ENCODE measurements around the gene SCNM1. TPM values are rescaled to one million over a fixed set of nuclear protein-coding genes. Genes with fewer than 3 reads are reported as not detected.

Gene SCNM1
- total RNA-seq, 4 donors from 2014 or later = 18.7 to 32.0 (median 25.6) TPM

GRCh38 chr1:151146412-151147131, 19.4 kb upstream of the SCNM1 start, which contains the start of gene SEMA6C:
TSS of gene SEMA6C (minus strand) at chr1:151146631. CDS start at chr1:151142621, 4,010 bp downstream.
- Histone ChIP-seq H3K9me3 (no peaks in the 10 kb centered on the region), H3K27ac (peak within 1 kb of the TSS; percentile 9 to 93 (median 84)), H3K27me3 (no peaks in the 10 kb centered on the region), H3K4me3 (peak within 1 kb of the TSS; percentile 38 to 67), H3K4me1 (peaks cover 0 to 53% (median 26%) of the 10 kb centered on the region in 3 donors), H3K36me3 (peaks cover 0 to 8% of the 10 kb centered on the region in 2 donors)
- TF ChIP-seq POLR2AphosphoS5 (IDR thresholded peaks at IDR 0.05) (peak; percentile 78), POLR2A (IDR thresholded peaks at IDR 0.05) (peak; percentile 76 to 82), EP300 (IDR thresholded peaks at IDR 0.05) (no peak)
- TF ChIP-seq, protein P1, sequence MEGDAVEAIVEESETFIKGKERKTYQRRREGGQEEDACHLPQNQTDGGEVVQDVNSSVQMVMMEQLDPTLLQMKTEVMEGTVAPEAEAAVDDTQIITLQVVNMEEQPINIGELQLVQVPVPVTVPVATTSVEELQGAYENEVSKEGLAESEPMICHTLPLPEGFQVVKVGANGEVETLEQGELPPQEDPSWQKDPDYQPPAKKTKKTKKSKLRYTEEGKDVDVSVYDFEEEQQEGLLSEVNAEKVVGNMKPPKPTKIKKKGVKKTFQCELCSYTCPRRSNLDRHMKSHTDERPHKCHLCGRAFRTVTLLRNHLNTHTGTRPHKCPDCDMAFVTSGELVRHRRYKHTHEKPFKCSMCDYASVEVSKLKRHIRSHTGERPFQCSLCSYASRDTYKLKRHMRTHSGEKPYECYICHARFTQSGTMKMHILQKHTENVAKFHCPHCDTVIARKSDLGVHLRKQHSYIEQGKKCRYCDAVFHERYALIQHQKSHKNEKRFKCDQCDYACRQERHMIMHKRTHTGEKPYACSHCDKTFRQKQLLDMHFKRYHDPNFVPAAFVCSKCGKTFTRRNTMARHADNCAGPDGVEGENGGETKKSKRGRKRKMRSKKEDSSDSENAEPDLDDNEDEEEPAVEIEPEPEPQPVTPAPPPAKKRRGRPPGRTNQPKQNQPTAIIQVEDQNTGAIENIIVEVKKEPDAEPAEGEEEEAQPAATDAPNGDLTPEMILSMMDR (IDR thresholded peaks at IDR 0.05) = no peak
- 0 to 2% methylated on average over 8 to 11 of the region's 61 CpGs for WGBS, 2 donors (ENCODE audit: low coverage in 1 of 2)
- ATAC-seq = peak; percentile 98

GRCh38 chr1:151147132-151147503, 18.8 kb upstream of the SCNM1 start:
- Histone ChIP-seq H3K4me3 (peak overlapping the region; percentile 38 to 67), H3K4me1 (peaks cover 0 to 52% (median 26%) of the 10 kb centered on the region in 3 donors), H3K9me3 (no peaks in the 10 kb centered on the region), H3K27me3 (no peaks in the 10 kb centered on the region), H3K27ac (peak overlapping the region; percentile 9 to 93 (median 84)), H3K36me3 (peaks cover 0 to 5% of the 10 kb centered on the region in 2 donors)
- ATAC-seq = peak; percentile 10
- 4 to 17% methylated on average over 1 to 3 of the region's 7 CpGs for WGBS, 2 donors (ENCODE audit: low coverage in 1 of 2)
- TF ChIP-seq POLR2AphosphoS5 (IDR thresholded peaks at IDR 0.05) (no peak), POLR2A (IDR thresholded peaks at IDR 0.05) (no peak), EP300 (IDR thresholded peaks at IDR 0.05) (no peak)
- TF ChIP-seq, protein P1 (IDR thresholded peaks at IDR 0.05) = no peak

- no peaks in the 10 kb centered on the region for H3K9me3 ChIP-seq
- no peak for TF ChIP-seq POLR2AphosphoS5 (IDR thresholded peaks at IDR 0.05)
- TF ChIP-seq POLR2A (IDR thresholded peaks at IDR 0.05) = no peak
- TF ChIP-seq EP300 (IDR thresholded peaks at IDR 0.05) = no peak
- TF ChIP-seq, protein P1 (IDR thresholded peaks at IDR 0.05) = no peak
- H3K27me3 ChIP-seq = no peaks in the 10 kb centered on the region
- peak overlapping the region in 3 of 4 donors; percentile 82 to 93 (median 86) for H3K27ac ChIP-seq
- no peaks in the 10 kb centered on the region for H3K36me3 ChIP-seq
- peaks cover 0 to 46% (median 25%) of the 10 kb centered on the region in 3 donors for H3K4me1 ChIP-seq
- WGBS, 2 donors (ENCODE audit: low coverage in 1 of 2) = no CpG with 5 or more reads among the region's 2 CpGs
- ATAC-seq = no peak
- H3K4me3 ChIP-seq = no peak overlapping the region
Measured at GRCh38 chr1:151147665-151148064, 18.3 kb upstream of the SCNM1 start.

DNA sequence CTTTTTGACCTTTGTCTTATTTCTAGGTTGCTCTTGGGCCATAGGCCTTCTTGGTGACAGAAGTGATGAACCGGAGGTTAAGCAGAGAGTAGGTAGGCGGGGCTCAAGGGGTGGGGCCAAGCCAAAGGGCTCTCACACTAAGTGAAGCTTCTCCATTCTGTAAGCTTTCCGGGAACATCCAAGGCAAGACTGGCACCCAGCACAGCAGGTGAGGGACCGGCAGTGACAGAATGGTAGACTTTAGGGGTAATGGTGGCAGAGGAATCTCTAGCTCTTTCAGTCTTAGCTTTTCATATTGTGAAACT, 9.5 kb upstream of the SCNM1 start, which contains the start of gene TNFAIP8L2:
TNFAIP8L2 (plus strand) TSS at position 135 of the 305 bp plus-strand sequence. CDS start 2,049 bp downstream, outside the sequence.
- Histone ChIP-seq H3K4me3 (peak within 1 kb of the TSS in 1 of 2 donors; percentile 38), H3K36me3 (peaks cover 0 to 58% of the 10 kb centered on the region in 2 donors), H3K4me1 (peaks cover 0 to 25% (median 0%) of the 10 kb centered on the region in 3 donors), H3K9me3 (no peaks in the 10 kb centered on the region), H3K27ac (peak within 1 kb of the TSS in 2 of 4 donors; percentile 24 to 48), H3K27me3 (no peaks in the 10 kb centered on the region)
- no peak for TF ChIP-seq POLR2AphosphoS5 (IDR thresholded peaks at IDR 0.05)
- 66 to 90% methylated on average over 2 to 3 of the region's 4 CpGs for WGBS, 2 donors (ENCODE audit: low coverage in 1 of 2)
- no peak for ATAC-seq

DNA sequence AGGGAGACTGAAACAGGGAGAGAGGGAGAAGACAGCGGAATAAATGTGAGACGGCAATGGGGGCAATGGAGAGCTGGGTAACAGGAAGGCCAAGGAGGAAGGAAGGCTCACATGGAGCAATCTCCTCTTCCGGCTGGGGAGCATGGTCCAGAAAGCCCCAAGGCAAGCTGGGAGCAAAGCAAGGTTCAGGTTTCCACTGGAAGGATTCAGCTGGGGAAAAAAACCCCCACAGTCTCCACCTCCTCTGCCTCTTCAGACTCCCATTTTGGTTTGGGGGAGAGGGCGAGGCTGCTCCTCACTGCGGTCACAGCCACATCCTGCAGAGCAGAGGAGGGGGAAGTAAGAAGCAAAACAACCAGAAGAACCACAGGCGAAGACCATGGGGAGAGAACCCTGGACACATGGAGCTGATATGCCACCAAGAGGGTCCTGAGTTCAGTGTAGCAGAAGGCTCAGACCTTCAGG, 8.8 kb upstream of the SCNM1 start:
- no peak for ATAC-seq
- H3K4me1 ChIP-seq = peaks cover 0 to 27% (median 0%) of the 10 kb centered on the region in 3 donors
- no peak for TF ChIP-seq EP300 (IDR thresholded peaks at IDR 0.05)
- no peak for TF ChIP-seq POLR2AphosphoS5 (IDR thresholded peaks at IDR 0.05)
- TF ChIP-seq, protein P1 (IDR thresholded peaks at IDR 0.05) = no peak
- TF ChIP-seq POLR2A (IDR thresholded peaks at IDR 0.05) = no peak
- peak overlapping the region in 2 of 4 donors; percentile 24 to 48 for H3K27ac ChIP-seq
- H3K36me3 ChIP-seq = peaks cover 0 to 64% of the 10 kb centered on the region in 2 donors
- 17 to 75% methylated on average over 1 to 4 of the region's 6 CpGs for WGBS, 2 donors (ENCODE audit: low coverage in 1 of 2)
- H3K9me3 ChIP-seq = no peaks in the 10 kb centered on the region
- H3K4me3 ChIP-seq = peak overlapping the region in 1 of 2 donors; percentile 38
- no peaks in the 10 kb centered on the region for H3K27me3 ChIP-seq

All from gastroesophageal sphincter (tissue), 4 donors.